HL-60/S4 treated with retinoic acid at 250 ng/mL for 4 days and 3 days (cell line): ENCODE results near the gene ZNF544.

Experiments
- in situ Hi-C: fragments of 300-500 bp; cut with MboI; formaldehyde crosslinking; loops from 2 replicates; pipeline ENCODE4 v1.7.0; 2022; ENCODE audit warnings: low sequenced_read_pairs

Gene ZNF544

GRCh38 chr19:58228585-58229254, at the start of gene ZNF544:
TSS of gene ZNF544 (plus strand) at chr19:58228914. CDS start at chr19:58244024, 15,110 bp downstream.
- in situ Hi-C loops = no loop called here

- in situ Hi-C loops = no loop called here
These were observed 46.7 kb upstream of the ZNF544 start for GRCh38 chr19:58181902-58182576.

- in situ Hi-C loops = no loop called here
These were observed 46.1 kb upstream of the ZNF544 start for GRCh38 chr19:58182577-58182988.

- in situ Hi-C loops = no loop called here
These were observed 45.5 kb upstream of the ZNF544 start, which contains the start of gene ZNF274 for GRCh38 chr19:58182989-58183816. TSS of gene ZNF274 (plus strand) at chr19:58183061. CDS start at chr19:58183966, 905 bp downstream.

GRCh38 chr19:58183817-58184215, 44.9 kb upstream of the ZNF544 start:
- in situ Hi-C loops = no loop called here

- in situ Hi-C loops = no loop called here
These were observed 31.7 kb upstream of the ZNF544 start for GRCh38 chr19:58196901-58197616.

GRCh38 chr19:58203814-58204475, 24.8 kb upstream of the ZNF544 start:
- in situ Hi-C loops = no loop called here

- in situ Hi-C loops = no loop called here
These were observed 24.1 kb upstream of the ZNF544 start for GRCh38 chr19:58204566-58204965.

GRCh38 chr19:58209577-58209976, 19.1 kb upstream of the ZNF544 start:
- in situ Hi-C loops = no loop called here

GRCh38 chr19:58212336-58213074, 16.2 kb upstream of the ZNF544 start:
- in situ Hi-C loops = no loop called here

GRCh38 chr19:58213075-58213369, 15.7 kb upstream of the ZNF544 start:
- in situ Hi-C loops = no loop called here

- in situ Hi-C loops = no loop called here
These were observed 11.6 kb upstream of the ZNF544 start for GRCh38 chr19:58217069-58217481.

GRCh38 chr19:58217607-58218391, 10.9 kb upstream of the ZNF544 start:
- in situ Hi-C loops = no loop called here

- in situ Hi-C loops = no loop called here
These were observed 9.8 kb upstream of the ZNF544 start for GRCh38 chr19:58218899-58219298.

GRCh38 chr19:58227964-58228584, 640 bp upstream of the ZNF544 start:
- in situ Hi-C loops = no loop called here

- in situ Hi-C loops = no loop called here
These were observed 533 bp downstream of the ZNF544 start for GRCh38 chr19:58229255-58229639.

- in situ Hi-C loops = no loop called here
These were observed 8.6 kb downstream of the ZNF544 start for GRCh38 chr19:58237324-58237723.

- in situ Hi-C loops = no loop called here
These were observed 14.6 kb downstream of the ZNF544 start for GRCh38 chr19:58243351-58243750.

GRCh38 chr19:58248886-58249285, 20.2 kb downstream of the ZNF544 start:
- in situ Hi-C loops = no loop called here
